ENCODE measurements around the gene GPR25.

GRCh38 chr1:200857804-200858203 lies 15.0 kb upstream of the GPR25 start:
- TF ChIP-seq POLR2A (IDR thresholded peaks at IDR 0.05; ENCODE audit: low read depth, low read length), result no peak
- TF ChIP-seq, protein P1, sequence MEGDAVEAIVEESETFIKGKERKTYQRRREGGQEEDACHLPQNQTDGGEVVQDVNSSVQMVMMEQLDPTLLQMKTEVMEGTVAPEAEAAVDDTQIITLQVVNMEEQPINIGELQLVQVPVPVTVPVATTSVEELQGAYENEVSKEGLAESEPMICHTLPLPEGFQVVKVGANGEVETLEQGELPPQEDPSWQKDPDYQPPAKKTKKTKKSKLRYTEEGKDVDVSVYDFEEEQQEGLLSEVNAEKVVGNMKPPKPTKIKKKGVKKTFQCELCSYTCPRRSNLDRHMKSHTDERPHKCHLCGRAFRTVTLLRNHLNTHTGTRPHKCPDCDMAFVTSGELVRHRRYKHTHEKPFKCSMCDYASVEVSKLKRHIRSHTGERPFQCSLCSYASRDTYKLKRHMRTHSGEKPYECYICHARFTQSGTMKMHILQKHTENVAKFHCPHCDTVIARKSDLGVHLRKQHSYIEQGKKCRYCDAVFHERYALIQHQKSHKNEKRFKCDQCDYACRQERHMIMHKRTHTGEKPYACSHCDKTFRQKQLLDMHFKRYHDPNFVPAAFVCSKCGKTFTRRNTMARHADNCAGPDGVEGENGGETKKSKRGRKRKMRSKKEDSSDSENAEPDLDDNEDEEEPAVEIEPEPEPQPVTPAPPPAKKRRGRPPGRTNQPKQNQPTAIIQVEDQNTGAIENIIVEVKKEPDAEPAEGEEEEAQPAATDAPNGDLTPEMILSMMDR (conservative IDR thresholded peaks at IDR 0.05; ENCODE audit: low read depth, low read length), result no peak
- no peak for TF ChIP-seq MAZ (IDR thresholded peaks at IDR 0.05; ENCODE audit: borderline replicate concordance, low read depth, low read length)

Data from IMR-90 (cell line).